GM19351 (cell line): Measurements from ENCODE around the gene C5orf24.

ENCODE experiments used
- ATAC-seq: cut with Tn5 transposase; IDR thresholded peaks from one replicate; pipeline ENCODE4 v1.9.1; 2021; ENCODE audit warnings: mild to moderate bottlenecking, moderate library complexity; ENCODE audit not compliant: unreplicated experiment

C5orf24 gene

GRCh38 chr5:134905246-134905996 lies 59.7 kb downstream of the C5orf24 start:
- ATAC-seq, result peak; percentile 24

GRCh38 chr5:134906811-134907210 lies 61.0 kb downstream of the C5orf24 start:
- no peak for ATAC-seq
